Esophagus muscularis mucosa (tissue), 4 donors: Measurements from ENCODE around the gene TP53. TPM values are rescaled to one million over a fixed set of nuclear protein-coding genes. Genes with fewer than 3 reads are reported as not detected.

Source experiments
- DNase-seq: peaks from one replicate; pipeline ENCODE4 v3.0.0-alpha.2; 2017; ENCODE audit errors: extremely low spot score
- H3K27ac ChIP-seq, 4 donors: fragments of 200-600 bp; sonication (generic); replicated peaks in 1 of 4; 1 replicate in 3 of 4; 2 replicates in 1 of 4; pipeline ENCODE4 v1.5.1; 2016 to 2019; ENCODE audit warnings: mild to moderate bottlenecking in 1 of 4
- H3K27me3 ChIP-seq, 4 donors: fragments of 200-600 bp; sonication (generic); one replicate each; pipeline versions ENCODE4 v1.5.1 to v1.6.0; 2016 to 2019
- H3K36me3 ChIP-seq, 4 donors: fragments of 200-600 bp; sonication (generic); one replicate each; pipeline ENCODE4 v1.5.1; 2016 to 2019
- H3K4me1 ChIP-seq, 4 donors: fragments of 200-600 bp; sonication (generic); one replicate each; pipeline ENCODE4 v1.5.1; 2016 to 2019
- H3K4me3 ChIP-seq, 4 donors: fragments of 200-600 bp; sonication (generic); 1 replicate in 2 of 4; 2 replicates in 2 of 4; pipeline ENCODE4 v1.5.1; 2016 to 2019; ENCODE audit warnings: mild to moderate bottlenecking in 4 of 4, moderate library complexity in 1 of 4
- H3K9me3 ChIP-seq, 4 donors: fragments of 200-600 bp; sonication (generic); 1 replicate in 3 of 4; 2 replicates in 1 of 4; pipeline ENCODE4 v1.5.1; 2016 to 2019
- CTCF ChIP-seq, 3 experiments: fragments of 200-600 bp in 2 of 3; fragments of 450-650 bp in 1 of 3; sonication (generic) in 2 of 3; IDR thresholded peaks; one replicate each; pipeline ENCODE4 v1.5.1; 2017 to 2019; ENCODE audit warnings: antibody characterized with exemption in 3 of 3, mild to moderate bottlenecking in 2 of 3, moderate library complexity in 1 of 3
- EP300 ChIP-seq: sonication (generic); formaldehyde crosslinking; IDR thresholded peaks from one replicate; pipeline ENCODE4 v1.6.1; 2017; ENCODE audit warnings: antibody characterized with exemption
- POLR2A ChIP-seq: fragments of 450-650 bp; IDR thresholded peaks from one replicate; pipeline ENCODE4 v1.6.1; 2017; ENCODE audit warnings: antibody characterized with exemption, moderate library complexity, mild to moderate bottlenecking, low read depth
- POLR2AphosphoS5 ChIP-seq, 2 donors: sonication (generic); formaldehyde crosslinking; IDR thresholded peaks; one replicate each; pipeline ENCODE4 v1.6.1; 2017; ENCODE audit warnings: antibody characterized with exemption in 2 of 2
- WGBS: methylation state at CpG from one replicate; pipeline ENCODE4 v1.1.5; 2018; 5-methylcytosine and 5-hydroxymethylcytosine counted together
- intact Hi-C: fragments of 100-400 bp; cut with DNase I; formaldehyde crosslinking; loops from one replicate; pipeline ENCODE4 v1.15.1; 2023
- total RNA-seq, 4 donors: library from RNA; depleted of rRNA; stranded (reverse); fragments of >200 nt; gene quantifications; one replicate each; pipeline versions ENCODE4 v1.1.0 to v1.2.1, GENCODE V29; 2016

The TP53 gene
- total RNA-seq, 4 donors from 2014 or later: 14.9 to 18.3 (median 16.1) TPM

- Histone ChIP-seq H3K4me1 (no peaks in the 10 kb centered on the region), H3K36me3 (peaks cover 46 to 66% (median 63%) of the 10 kb centered on the region in 4 donors), H3K4me3 (no peak overlapping the region), H3K27ac (no peak overlapping the region), H3K27me3 (no peaks in the 10 kb centered on the region), H3K9me3 (peaks cover 0 to 7% (median 3%) of the 10 kb centered on the region in 4 donors)
- TF ChIP-seq CTCF (IDR thresholded peaks at IDR 0.05) (no peak), POLR2AphosphoS5 (IDR thresholded peaks at IDR 0.05) (no peak), POLR2A (no peak), EP300 (no peak)
- intact Hi-C loops: no loop called here
- DNase-seq: no peak
- WGBS: 89% methylated on average over 14 of the region's 14 CpGs
Observed at GRCh38 chr17:7674934-7675333, 12.4 kb downstream of the TP53 start.

GRCh38 chr17:7673239-7673638, 14.1 kb downstream of the TP53 start:
- no peaks in the 10 kb centered on the region for H3K27me3 ChIP-seq
- 90% methylated on average over 2 of the region's 2 CpGs for WGBS
- intact Hi-C loops: no loop called here
- H3K4me1 ChIP-seq: no peaks in the 10 kb centered on the region
- no peak for DNase-seq
- no peak overlapping the region for H3K4me3 ChIP-seq
- peaks cover 58 to 83% (median 80%) of the 10 kb centered on the region in 4 donors for H3K36me3 ChIP-seq
- TF ChIP-seq POLR2AphosphoS5 (IDR thresholded peaks at IDR 0.05) (no peak), CTCF (IDR thresholded peaks at IDR 0.05) (peak in 1 of 3 experiments; percentile 14)
- no peak overlapping the region for H3K27ac ChIP-seq
- H3K9me3 ChIP-seq: peaks cover 0 to 7% (median 3%) of the 10 kb centered on the region in 4 donors

GRCh38 chr17:7668482-7668881, 18.8 kb downstream of the TP53 start:
- no peak overlapping the region for H3K27ac ChIP-seq
- H3K27me3 ChIP-seq: no peaks in the 10 kb centered on the region
- peaks cover 33 to 78% (median 65%) of the 10 kb centered on the region in 4 donors for H3K36me3 ChIP-seq
- no peaks in the 10 kb centered on the region for H3K4me1 ChIP-seq
- no peak overlapping the region for H3K4me3 ChIP-seq
- no peak for DNase-seq
- H3K9me3 ChIP-seq: peaks cover 0 to 4% (median 2%) of the 10 kb centered on the region in 4 donors
- no peak for TF ChIP-seq POLR2A
- TF ChIP-seq CTCF (IDR thresholded peaks at IDR 0.05): no peak
- 94% methylated on average over 7 of the region's 7 CpGs for WGBS
- intact Hi-C loops: no loop called here

- Histone ChIP-seq H3K9me3 (no peaks in the 10 kb centered on the region), H3K27ac (no peak overlapping the region), H3K27me3 (no peaks in the 10 kb centered on the region), H3K4me1 (no peaks in the 10 kb centered on the region), H3K4me3 (no peak overlapping the region), H3K36me3 (peaks cover 27 to 71% (median 58%) of the 10 kb centered on the region in 4 donors)
- no peak for DNase-seq
- 73% methylated on average over 8 of the region's 10 CpGs for WGBS
- intact Hi-C loops: no loop called here
- TF ChIP-seq EP300: no peak
- TF ChIP-seq POLR2A: no peak
- no peak for TF ChIP-seq POLR2AphosphoS5 (IDR thresholded peaks at IDR 0.05)
- no peak for TF ChIP-seq CTCF (IDR thresholded peaks at IDR 0.05)
Observed at GRCh38 chr17:7667656-7668406, 19.5 kb downstream of the TP53 start.
